COLO829 (cell line): ENCODE data around the gene PCBP4.

Experiments
- DNase-seq: peaks from one replicate; pipeline ENCODE4 v3.0.0; 2012; ENCODE audit warnings: low spot score

Gene PCBP4

DNA sequence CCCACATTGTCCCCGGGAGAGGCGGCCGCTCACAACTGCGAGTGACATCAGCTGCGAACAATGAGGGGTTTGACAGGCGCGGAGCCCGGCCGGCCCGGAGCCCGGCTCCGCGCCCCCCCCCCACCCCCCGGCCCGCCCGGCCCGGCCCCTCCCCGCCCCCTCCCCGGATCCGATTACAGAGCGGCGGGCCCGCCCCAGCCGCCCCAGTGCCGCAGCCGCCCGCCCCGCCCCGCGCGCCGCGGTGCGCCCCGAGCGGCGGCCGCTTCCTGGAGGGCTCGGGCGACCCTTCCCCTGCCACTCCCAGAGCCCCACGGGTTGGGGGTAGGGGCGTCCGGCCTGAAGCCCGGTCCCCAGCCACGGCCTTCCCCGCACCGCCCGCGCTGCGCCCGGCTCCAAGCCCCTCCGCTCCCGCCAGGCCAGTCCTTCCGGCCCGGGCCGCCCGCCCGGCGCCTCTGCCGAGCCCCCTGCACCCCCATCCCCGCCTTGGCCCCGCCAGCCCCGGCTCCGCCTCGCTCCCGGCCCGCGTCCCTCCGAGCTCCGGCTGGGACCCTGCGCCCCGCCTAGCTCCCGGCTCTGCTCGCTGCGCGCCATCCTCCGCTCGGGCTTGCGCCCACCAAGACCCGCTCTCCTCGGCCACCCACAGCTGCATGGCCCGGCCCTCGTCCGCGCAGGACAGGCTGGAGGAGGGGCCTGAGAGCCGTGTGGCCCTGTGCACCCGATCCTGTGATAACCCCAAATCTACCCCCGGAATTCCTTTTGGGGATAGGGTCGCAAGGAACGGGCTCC, at the start of gene PCBP4:
TSS of gene PCBP4 (minus strand) at position 71 of the 786 bp plus-strand sequence. CDS start 6,214 bp downstream, outside the sequence.
- DNase-seq = no peak

DNA sequence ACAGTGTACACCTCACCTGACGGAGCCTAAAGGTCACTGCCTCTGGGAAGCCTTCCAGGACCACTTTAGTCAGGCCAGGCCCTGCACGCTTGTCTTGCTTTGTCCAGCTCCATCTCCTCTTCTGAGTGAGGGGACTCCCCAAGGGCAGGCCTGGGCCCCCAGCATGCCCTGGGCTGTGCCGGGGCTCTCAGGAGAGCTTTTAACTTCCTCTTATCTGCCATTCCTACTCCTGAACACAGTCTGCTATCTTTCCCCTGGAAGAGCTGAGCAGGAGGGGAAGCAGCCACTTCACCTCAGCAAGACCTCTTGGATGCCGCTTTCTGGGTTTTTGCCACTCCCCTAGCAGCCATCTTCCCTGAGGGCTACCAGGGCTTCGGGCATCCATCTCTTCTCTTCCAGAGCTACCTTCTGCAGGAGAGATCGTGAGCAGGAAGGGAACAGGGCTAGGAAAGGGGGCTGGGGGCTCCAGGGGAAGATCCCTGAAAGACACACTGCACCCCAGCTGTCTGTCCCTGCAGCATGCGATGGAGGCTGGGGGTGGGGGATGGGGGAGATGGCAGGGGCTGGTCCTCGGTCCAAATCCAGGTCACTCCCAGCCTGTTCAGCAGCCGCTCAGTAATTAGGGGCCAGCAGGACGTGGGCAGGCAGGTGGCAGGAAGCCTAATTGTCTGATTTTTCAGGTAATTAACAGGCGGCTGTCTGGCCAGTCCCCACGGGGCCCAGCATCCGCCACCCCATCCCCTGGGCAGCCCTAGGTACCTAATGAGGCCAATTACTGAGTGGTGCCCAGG, 48.4 kb upstream of the PCBP4 start:
- no peak for DNase-seq

DNA sequence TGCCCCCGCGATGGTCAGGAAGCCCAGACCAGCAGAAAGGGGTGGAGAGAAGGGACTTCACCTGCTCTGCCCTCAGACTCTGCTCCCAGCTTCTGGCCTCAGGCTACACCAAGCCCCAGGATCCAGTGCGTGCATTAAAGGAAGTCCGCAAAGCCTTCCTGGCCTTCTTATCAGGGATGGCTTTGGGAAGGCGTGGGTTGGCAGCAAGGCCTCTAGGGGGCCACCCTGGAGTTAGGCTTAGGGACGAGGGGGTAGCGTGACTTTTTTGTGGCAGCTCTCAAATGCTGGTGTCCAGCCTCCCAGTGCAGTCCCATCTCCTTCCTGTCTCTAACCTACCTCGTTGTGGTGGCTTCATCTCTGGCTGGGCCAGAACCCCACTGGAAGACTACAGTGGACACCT, 47.4 kb upstream of the PCBP4 start:
- DNase-seq = no peak

DNA sequence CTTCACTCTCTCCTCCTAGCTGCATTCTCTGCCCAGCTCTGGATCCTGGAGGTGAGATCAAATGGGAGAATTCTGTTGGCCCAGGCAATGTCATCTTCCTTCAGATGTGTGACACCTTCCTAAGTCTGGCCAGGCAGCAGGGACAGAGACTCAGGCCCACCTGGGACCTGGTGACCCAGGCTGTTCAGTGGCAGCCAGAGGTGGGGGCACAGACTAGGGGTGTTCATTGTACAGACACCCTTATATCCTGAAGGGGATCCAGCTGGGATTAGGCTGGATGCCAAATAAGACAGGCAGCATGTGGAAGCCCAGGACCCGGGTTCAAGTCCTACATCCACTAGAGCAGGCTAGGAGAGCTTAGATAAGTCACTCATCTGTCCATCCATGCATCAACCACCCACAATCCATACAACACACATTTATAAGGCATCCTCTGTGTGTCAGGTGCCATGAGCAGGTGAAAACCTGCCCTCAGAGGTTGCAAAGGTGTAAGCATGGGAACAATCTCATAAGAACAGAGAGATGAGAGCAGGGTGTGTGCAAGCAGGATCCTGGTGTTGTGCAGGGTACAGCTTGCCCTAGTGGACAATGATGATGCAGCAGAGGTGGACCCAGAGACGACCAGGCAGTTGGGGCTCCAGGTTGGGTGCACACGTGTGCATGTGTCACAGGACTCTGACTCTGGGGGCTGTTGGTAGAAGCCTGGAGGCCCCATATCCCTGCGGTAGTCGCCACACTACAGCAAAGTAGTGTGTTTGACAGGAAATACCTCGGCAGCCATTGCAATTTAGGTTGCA, 46.7 kb upstream of the PCBP4 start:
- DNase-seq = no peak

DNA sequence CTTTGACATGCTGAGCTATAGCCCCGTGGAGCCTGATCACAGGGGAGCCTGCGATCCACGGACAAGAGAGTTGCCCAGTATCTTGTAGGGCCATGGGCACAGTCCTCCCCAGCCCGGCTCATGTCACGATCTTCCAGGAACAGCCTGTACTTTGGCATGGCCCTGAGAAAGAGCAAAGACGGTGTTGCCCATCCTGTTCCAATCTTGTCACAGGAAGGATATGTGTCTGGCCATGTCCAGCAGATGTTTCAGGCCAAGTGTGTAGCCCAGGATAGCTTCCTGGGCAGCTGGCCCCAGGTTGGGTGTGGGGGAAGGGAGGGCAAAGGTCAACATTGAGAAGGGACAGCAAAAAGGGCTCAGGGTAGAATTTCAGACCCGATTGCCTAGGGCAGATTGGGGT, 45.4 kb upstream of the PCBP4 start:
- no peak for DNase-seq

DNA sequence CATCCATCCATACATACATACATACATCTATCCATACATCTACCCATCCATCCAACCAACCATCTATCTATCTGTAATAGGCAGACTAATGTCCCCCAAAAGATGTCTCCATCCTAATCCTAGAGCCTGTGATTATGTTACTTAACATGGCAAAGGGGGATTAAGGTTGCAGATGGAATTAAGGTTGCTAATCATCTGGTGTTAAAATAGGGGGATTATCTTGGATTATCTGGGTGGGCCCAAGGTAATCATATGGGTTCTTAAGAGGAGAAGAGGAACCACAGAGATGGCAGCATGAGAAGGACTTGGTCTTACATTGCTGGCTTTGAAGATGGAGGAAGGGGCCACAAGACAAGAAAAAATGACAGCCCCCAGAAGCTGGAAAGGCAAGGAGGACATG, 43.2 kb upstream of the PCBP4 start:
- DNase-seq = no peak

DNA sequence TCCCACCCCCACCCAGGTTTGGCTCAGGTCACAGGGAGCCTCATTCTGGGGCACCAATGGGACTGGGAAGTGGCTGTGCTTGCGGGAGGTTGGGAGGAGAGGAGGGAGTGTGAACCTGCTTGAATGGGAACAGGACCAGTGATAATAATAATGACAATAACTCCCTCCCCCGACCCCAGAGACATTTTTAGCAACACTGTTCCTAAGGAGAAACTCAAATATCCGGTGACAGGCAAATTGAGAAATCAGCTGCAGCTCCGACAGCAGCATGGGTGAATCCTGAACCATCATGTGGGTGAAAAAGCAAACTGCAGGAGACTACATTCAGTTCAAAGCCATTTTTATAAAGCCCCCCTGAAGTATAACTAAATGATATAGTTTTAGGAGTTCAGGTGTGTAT, 40.0 kb upstream of the PCBP4 start:
- no peak for DNase-seq

DNA sequence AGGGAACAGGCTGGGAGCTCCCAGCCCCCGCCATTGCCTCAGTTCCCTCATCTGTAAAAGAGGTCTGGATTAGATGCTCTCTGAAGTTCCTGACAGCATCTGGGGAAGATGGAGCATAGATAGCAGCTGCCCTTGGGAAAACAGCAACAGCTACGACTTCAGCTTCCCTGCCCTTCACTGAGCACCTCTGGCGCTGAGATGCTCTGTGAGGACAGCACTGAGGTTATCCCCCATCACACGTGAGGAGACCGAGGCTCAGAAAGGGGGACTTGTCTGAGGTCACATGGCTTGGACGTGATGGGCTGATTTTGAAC, 39.5 kb upstream of the PCBP4 start:
- no peak for DNase-seq

DNA sequence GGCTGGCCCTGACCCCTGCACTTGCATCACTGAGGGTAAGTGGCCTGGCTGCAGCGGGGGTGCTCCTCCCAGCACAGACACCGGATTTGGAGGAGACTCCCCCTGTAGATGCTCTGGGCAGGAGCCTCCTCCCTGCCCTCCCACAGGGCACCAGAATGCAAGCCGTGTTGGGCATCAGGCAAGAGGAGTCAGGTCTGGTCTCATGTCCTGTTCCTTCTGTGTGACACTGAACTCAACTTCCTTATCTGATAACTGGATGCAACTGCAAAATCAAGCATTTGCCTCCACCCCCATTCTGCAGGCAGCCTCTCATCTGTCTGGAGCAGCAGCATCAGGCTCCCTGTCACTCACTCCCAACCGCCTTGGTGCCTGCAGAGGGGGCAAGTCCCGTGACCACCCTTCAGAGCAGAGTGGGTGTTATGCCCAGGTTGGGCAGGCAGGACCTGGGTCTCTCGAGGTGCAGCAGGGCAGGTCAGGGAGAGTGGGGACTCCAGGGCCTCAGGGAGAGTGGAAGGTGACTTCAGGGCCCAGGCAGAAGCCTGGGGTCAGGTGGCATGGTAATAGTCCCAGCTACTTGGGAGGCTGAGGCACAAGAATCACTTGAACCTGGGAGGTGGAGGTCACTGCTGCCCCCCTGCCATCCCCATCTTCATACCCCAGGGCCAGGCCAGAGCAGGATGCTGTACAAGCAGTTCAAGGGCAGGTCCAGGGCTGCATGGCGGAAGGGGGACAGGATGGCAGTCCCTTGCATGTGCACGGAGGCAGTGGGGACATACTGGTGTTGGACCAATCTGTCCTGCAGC, 39.0 kb upstream of the PCBP4 start:
- DNase-seq = no peak

DNA sequence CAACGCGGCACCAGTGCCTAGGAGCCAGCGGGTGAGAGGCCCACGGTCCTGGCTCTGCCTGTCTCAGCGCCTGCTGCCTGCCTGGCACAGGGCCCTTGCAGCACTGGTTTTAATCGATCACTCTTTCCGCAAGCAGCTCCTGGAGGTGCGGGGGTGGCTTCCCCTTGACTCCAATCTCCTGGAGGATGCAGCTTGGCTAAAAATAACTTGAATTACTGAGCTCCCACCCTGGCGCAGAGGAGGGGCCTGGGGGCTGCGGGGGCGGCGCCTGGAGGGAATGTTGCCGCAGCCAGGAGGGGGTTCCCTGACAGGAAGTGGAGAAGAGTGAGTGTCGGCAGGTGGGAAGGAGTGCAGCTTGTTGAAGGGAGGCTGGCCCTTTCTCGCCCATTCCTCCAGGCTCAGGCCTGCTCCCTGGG, 38.3 kb upstream of the PCBP4 start:
- DNase-seq = peak; percentile 66

DNA sequence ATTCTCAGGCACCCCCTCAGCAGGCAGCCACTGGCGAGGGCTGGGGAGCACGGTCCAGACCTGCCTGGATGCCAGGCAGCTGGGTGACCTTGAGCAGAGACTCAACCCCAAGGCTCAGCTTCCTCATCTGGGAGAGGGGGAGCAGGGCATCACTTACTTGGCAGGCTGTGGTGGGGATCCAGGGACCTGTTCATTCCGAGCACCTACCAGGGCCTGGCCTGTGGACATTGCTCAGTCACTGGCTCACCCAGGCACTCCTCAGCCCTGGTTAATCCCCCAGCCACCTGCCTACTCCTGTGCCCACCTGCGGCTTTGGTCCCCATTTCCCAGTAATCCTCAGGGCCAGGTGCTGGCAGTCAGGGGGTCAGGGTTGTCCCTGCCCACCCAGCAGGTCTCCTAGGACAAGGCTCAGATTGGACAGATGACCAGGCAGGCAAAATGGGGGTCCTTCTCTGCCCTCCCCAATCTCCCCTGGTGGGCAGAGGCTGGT, 37.7 kb upstream of the PCBP4 start:
- DNase-seq = no peak

DNA sequence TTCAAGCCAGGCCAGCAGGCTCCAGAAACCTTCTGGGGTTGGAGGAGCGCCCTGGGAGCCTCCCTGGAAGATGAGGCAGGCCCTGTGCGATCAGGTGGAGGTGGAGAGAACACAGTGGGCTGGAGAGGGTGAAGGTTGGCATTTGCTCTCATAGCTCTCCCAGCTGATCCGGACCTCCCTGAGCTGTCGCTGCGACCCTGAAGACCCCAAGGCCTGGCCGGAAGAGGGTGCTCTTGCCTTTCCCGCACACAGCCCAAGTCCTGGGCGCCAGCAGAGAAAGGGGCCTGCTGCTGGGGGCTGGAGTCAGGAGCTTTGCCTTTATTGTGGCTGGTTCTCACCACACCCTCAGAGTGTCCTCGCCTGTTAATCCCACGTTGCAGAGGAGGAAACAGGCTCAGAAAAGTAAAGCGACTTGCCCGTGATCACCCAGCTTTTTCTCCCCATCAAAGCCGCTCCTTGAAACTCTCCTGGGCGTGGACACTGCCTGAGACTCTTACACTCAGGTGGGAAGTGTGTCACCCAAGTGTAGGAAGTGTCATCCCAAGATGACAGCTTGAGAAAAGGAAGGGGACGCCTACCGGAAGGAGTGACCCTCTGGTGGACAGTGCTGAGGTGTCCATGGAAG, 37.0 kb upstream of the PCBP4 start:
- DNase-seq = no peak

DNA sequence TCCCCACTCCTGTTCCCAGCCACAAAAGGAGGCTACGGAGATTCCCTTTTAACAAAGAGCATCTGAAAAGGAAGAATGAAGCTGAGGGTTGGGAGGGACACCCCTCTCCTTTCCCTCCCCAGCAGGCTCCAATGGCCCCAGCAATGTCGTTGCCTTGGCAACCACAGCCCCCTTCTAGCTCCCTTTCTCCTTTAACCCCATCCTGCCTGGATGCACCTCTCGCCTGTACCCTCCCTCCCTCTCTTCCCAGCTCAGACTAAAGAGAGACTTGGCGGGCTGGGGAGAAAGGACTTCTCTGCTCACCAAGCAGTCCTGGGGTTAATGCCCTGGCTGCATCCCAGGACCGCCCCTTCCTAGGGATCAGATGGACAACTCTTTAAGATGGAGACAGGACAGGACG, 35.5 kb upstream of the PCBP4 start:
- no peak for DNase-seq

DNA sequence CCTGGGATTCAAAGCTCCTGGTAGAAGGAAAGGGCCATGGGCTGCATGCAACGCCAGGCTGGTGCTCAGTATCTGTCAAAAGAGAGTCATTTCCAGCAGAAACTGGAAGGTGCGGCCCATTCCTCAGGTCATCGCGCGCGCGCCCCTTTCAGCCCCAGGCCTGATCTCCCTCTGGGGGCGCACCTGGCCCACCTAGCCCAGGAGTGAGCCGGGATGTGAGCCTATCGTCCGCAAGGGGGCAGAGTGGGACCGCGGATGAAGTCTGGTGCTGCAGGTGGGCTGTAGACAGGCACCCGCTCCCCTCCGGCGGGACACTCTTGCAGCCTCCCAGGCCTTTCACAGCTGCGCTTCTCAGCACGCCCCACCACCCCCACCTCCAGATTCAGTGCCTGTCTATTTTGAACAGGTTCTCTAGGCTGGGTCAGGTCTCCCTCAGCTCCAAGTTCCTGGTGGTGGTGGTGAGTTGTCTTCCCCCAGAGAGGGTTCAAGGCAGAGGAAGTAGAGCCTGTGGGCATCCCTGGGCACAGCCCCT, 34.3 kb upstream of the PCBP4 start:
- DNase-seq = peak; percentile 86

DNA sequence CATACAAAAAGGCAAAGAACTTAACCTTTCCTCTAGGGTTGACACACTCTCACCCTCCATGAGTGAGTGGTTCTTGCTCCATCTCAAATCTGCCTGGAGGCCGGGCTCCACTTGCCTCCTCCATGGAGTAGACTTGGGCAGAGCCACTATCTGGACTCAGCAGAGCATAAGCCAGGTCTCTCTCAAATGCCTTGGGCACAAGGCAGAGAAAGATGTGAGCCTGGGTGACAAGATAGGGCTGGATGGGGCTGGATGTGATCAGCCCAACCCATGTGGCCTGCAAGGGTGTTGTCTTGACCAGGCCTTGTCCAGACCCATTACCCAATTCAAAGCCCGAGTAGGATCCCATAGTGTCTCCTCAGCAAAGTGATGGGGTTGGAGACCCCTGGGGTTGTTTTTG, 32.6 kb upstream of the PCBP4 start:
- no peak for DNase-seq

DNA sequence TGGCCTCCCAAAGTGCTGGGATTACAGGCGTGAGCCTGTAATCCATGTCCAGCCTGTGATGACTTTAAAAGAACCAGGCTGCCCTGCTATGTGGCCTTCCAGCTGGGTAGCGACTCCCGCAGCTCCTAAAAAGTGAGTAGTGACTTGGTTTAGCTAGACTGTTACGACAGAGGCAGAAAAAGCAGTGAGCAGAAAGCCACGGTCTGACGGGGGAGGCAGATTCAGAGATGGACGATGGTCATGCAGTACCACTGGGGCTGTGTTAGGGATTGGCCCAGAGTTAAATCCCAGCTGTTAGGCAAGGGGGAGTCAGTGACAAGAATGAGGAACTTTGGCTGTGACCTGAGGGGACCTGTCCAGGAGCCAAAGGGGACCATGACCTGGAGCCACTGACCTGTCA, 31.5 kb upstream of the PCBP4 start:
- no peak for DNase-seq

DNA sequence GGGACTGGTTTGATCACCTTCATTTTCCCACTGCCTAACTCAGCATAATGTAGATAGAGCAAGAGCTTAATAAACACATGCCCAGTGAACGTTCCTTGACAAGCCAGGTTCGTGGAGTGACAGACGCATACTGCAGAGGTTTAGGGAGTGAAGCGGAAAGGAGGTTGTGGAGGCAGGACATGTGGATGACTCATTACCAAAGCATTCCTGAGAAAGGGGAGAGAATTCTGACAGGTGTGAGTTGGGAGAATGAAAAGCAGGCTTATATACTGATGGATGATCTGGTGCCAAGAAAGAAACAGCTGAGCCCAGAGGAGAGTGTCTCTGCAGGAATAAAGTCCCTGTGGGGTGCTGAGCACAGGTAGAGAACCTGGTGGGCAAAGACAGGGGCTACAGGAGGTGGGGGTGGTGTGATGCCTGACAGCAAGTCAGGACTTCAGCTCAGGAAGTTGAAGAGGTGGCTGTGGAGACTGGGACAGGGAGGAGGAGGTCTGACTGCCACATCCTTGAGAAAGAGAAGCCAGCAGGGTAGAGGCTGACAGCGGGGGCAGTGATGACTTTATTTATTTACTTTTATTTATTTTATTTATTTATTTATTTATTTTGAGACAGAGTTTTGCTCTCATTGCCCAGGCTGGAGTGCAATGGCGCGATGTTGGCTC, 30.8 kb upstream of the PCBP4 start:
- DNase-seq = no peak

DNA sequence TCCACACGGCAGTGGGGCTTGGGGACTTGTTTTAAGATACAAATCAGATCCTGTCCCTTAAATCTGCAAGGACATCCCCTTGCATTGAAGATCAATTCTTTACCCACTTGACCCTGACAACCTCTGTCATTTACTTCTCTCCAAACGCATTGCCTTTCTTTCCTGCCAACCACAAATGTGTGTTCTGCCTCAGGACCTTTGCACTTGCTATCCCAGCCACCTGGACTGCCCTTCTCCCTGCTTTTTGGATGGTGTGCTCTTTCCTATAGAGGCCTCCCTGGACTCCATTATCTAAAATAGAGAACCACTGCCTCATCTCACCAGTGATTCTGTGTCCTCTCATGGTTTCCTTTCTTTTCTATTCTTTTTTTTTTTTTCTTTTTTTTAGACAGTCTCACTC, 29.9 kb upstream of the PCBP4 start:
- no peak for DNase-seq

DNA sequence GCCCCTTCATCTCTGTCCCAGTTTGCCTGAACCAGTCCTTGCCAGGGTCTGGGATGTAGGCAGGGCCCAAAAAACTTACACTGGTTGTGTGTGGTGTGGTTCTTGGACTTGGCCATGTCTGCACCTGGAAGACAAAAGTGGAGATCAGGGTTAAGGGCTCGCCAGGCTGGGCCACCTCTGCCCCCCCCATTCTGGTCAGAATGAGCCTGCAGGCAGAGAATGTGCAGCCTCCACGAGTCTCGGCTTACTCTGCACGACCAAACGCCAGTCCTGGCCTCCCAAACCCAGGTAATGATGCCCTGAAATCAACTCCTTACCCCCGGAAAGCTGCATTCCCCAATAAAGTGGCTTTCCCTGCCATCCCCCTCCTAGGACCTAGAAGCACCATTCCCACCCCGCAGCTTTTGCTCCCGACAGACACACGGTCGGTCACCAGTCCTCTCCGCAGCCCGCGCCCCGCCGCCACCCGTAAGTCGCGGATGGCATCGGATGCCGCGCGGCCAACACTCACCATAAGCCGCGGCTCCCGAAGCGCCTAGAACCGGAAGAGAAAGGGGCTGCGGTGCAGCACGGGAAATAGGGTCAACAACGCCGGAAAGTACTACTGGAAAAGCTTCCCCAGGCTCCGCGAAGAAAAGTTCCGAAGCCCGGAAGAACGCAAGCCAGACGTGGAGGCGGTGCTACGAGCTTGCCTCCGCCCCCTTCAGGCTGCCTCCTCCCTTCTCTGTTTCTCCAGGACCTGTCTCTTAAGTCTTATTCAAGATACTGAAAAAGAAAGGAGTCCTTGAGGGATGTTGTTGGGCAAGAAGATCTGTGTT, 28.3 kb upstream of the PCBP4 start, which contains the start of gene RPL29:
TSS of gene RPL29 (minus strand) at position 550 of the 818 bp plus-strand sequence. CDS start at position 116, 434 bp downstream.
- peak; percentile 99 for DNase-seq

DNA sequence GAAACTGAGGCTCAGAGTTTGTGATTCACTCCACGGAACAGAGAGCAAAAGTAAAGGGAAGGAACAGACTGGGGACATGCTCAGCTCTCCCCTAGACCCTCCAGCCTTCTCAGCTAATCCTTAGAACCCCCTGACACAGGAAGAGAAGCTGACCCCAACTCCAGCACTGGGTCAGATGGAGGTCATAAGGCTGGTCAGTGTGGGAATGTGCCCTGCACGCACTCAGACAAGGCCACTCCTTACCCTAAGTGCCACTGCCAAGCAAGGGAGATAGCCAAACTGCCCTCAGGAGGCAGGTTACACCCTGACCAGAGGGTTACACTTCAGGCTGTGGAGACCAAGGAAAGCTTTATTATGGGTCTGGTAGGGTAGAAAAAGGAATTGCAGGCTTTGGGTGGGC, 27.3 kb upstream of the PCBP4 start:
- no peak for DNase-seq
